ENCODE measurements around the gene SLC2A4RG.

SLC2A4RG gene

GRCh38 chr20:63701329-63702035, 38.1 kb upstream of the SLC2A4RG start:
- Histone ChIP-seq H3K36me3 (ENCODE audit: insufficient read depth, low read length) (peaks cover 23% of the 10 kb centered on the region), H3K4me3 (ENCODE audit: low read depth in 1 of 2, low read length in 2 of 2) (no peak overlapping the region), H3K9ac (ENCODE audit: low read length) (no peak overlapping the region), H3K27ac (ENCODE audit: low read depth, low read length) (no peak overlapping the region), H3K4me1 (ENCODE audit: insufficient read depth, low read length) (peaks cover 7% of the 10 kb centered on the region), H3K27me3 (ENCODE audit: control insufficient read depth in 1 of 2, insufficient read depth in 2 of 2, low read length in 2 of 2) (no peaks in the 10 kb centered on the region), H3K9me3 (ENCODE audit: low read length) (no peaks in the 10 kb centered on the region)

GRCh38 chr20:63702036-63702665, 37.4 kb upstream of the SLC2A4RG start:
- no peaks in the 10 kb centered on the region for H3K27me3 ChIP-seq (ENCODE audit: control insufficient read depth in 1 of 2, insufficient read depth in 2 of 2, low read length in 2 of 2)
- H3K4me3 ChIP-seq (ENCODE audit: low read depth in 1 of 2, low read length in 2 of 2) = no peak overlapping the region
- H3K4me1 ChIP-seq (ENCODE audit: insufficient read depth, low read length) = peaks cover 13% of the 10 kb centered on the region
- H3K36me3 ChIP-seq (ENCODE audit: insufficient read depth, low read length) = peaks cover 24% of the 10 kb centered on the region
- no peaks in the 10 kb centered on the region for H3K9me3 ChIP-seq (ENCODE audit: low read length)
- no peak overlapping the region for H3K27ac ChIP-seq (ENCODE audit: low read depth, low read length)
- H3K9ac ChIP-seq (ENCODE audit: low read length) = no peak overlapping the region

- Histone ChIP-seq H3K4me3 (ENCODE audit: low read depth in 1 of 2, low read length in 2 of 2) (no peak overlapping the region), H3K9ac (ENCODE audit: low read length) (no peak overlapping the region), H3K4me1 (ENCODE audit: insufficient read depth, low read length) (peaks cover 13% of the 10 kb centered on the region), H3K9me3 (ENCODE audit: low read length) (no peaks in the 10 kb centered on the region), H3K27me3 (ENCODE audit: control insufficient read depth in 1 of 2, insufficient read depth in 2 of 2, low read length in 2 of 2) (no peaks in the 10 kb centered on the region), H3K36me3 (ENCODE audit: insufficient read depth, low read length) (peaks cover 24% of the 10 kb centered on the region), H3K27ac (ENCODE audit: low read depth, low read length) (no peak overlapping the region)
These were observed 36.7 kb upstream of the SLC2A4RG start for GRCh38 chr20:63702751-63703470.

GRCh38 chr20:63703471-63703975, 36.1 kb upstream of the SLC2A4RG start:
- H3K4me3 ChIP-seq (ENCODE audit: low read depth in 1 of 2, low read length in 2 of 2) = no peak overlapping the region
- H3K4me1 ChIP-seq (ENCODE audit: insufficient read depth, low read length) = peaks cover 14% of the 10 kb centered on the region
- no peaks in the 10 kb centered on the region for H3K27me3 ChIP-seq (ENCODE audit: control insufficient read depth in 1 of 2, insufficient read depth in 2 of 2, low read length in 2 of 2)
- peaks cover 24% of the 10 kb centered on the region for H3K36me3 ChIP-seq (ENCODE audit: insufficient read depth, low read length)
- no peaks in the 10 kb centered on the region for H3K9me3 ChIP-seq (ENCODE audit: low read length)
- no peak overlapping the region for H3K9ac ChIP-seq (ENCODE audit: low read length)
- H3K27ac ChIP-seq (ENCODE audit: low read depth, low read length) = no peak overlapping the region

- no peak overlapping the region for H3K9ac ChIP-seq (ENCODE audit: low read length)
- H3K9me3 ChIP-seq (ENCODE audit: low read length) = no peaks in the 10 kb centered on the region
- no peaks in the 10 kb centered on the region for H3K27me3 ChIP-seq (ENCODE audit: control insufficient read depth in 1 of 2, insufficient read depth in 2 of 2, low read length in 2 of 2)
- H3K36me3 ChIP-seq (ENCODE audit: insufficient read depth, low read length) = peaks cover 31% of the 10 kb centered on the region
- H3K4me3 ChIP-seq (ENCODE audit: low read depth in 1 of 2, low read length in 2 of 2) = no peak overlapping the region
- no peak overlapping the region for H3K27ac ChIP-seq (ENCODE audit: low read depth, low read length)
- H3K4me1 ChIP-seq (ENCODE audit: insufficient read depth, low read length) = peaks cover 20% of the 10 kb centered on the region
These were observed 35.4 kb upstream of the SLC2A4RG start for GRCh38 chr20:63703976-63704748.

- H3K27me3 ChIP-seq (ENCODE audit: control insufficient read depth in 1 of 2, insufficient read depth in 2 of 2, low read length in 2 of 2) = no peaks in the 10 kb centered on the region
- H3K4me1 ChIP-seq (ENCODE audit: insufficient read depth, low read length) = peaks cover 23% of the 10 kb centered on the region
- H3K9ac ChIP-seq (ENCODE audit: low read length) = no peak overlapping the region
- H3K36me3 ChIP-seq (ENCODE audit: insufficient read depth, low read length) = peaks cover 33% of the 10 kb centered on the region
- H3K27ac ChIP-seq (ENCODE audit: low read depth, low read length) = no peak overlapping the region
- H3K9me3 ChIP-seq (ENCODE audit: low read length) = no peaks in the 10 kb centered on the region
- H3K4me3 ChIP-seq (ENCODE audit: low read depth in 1 of 2, low read length in 2 of 2) = no peak overlapping the region
These were observed 34.8 kb upstream of the SLC2A4RG start for GRCh38 chr20:63704749-63705117.

GRCh38 chr20:63705232-63706026, 34.1 kb upstream of the SLC2A4RG start:
- Histone ChIP-seq H3K27me3 (ENCODE audit: control insufficient read depth in 1 of 2, insufficient read depth in 2 of 2, low read length in 2 of 2) (no peaks in the 10 kb centered on the region), H3K27ac (ENCODE audit: low read depth, low read length) (no peak overlapping the region), H3K4me3 (ENCODE audit: low read depth in 1 of 2, low read length in 2 of 2) (no peak overlapping the region), H3K9ac (ENCODE audit: low read length) (peak overlapping the region; percentile 57), H3K4me1 (ENCODE audit: insufficient read depth, low read length) (peaks cover 23% of the 10 kb centered on the region), H3K36me3 (ENCODE audit: insufficient read depth, low read length) (peaks cover 33% of the 10 kb centered on the region), H3K9me3 (ENCODE audit: low read length) (no peaks in the 10 kb centered on the region)

- Histone ChIP-seq H3K9ac (ENCODE audit: low read length) (peak overlapping the region; percentile 57), H3K4me3 (ENCODE audit: low read depth in 1 of 2, low read length in 2 of 2) (peak overlapping the region; percentile 71 to 78), H3K27ac (ENCODE audit: low read depth, low read length) (no peak overlapping the region), H3K36me3 (ENCODE audit: insufficient read depth, low read length) (peaks cover 33% of the 10 kb centered on the region), H3K4me1 (ENCODE audit: insufficient read depth, low read length) (peaks cover 26% of the 10 kb centered on the region), H3K9me3 (ENCODE audit: low read length) (no peaks in the 10 kb centered on the region), H3K27me3 (ENCODE audit: control insufficient read depth in 1 of 2, insufficient read depth in 2 of 2, low read length in 2 of 2) (no peaks in the 10 kb centered on the region)
These were observed 33.4 kb upstream of the SLC2A4RG start for GRCh38 chr20:63706027-63706695.

GRCh38 chr20:63706852-63707557, 32.6 kb upstream of the SLC2A4RG start:
- no peaks in the 10 kb centered on the region for H3K9me3 ChIP-seq (ENCODE audit: low read length)
- no peaks in the 10 kb centered on the region for H3K27me3 ChIP-seq (ENCODE audit: control insufficient read depth in 1 of 2, insufficient read depth in 2 of 2, low read length in 2 of 2)
- peak overlapping the region; percentile 57 for H3K9ac ChIP-seq (ENCODE audit: low read length)
- peak overlapping the region; percentile 83 for H3K27ac ChIP-seq (ENCODE audit: low read depth, low read length)
- peak overlapping the region; percentile 71 to 78 for H3K4me3 ChIP-seq (ENCODE audit: low read depth in 1 of 2, low read length in 2 of 2)
- H3K4me1 ChIP-seq (ENCODE audit: insufficient read depth, low read length) = peaks cover 26% of the 10 kb centered on the region
- peaks cover 36% of the 10 kb centered on the region for H3K36me3 ChIP-seq (ENCODE audit: insufficient read depth, low read length)

Measured in muscle layer of colon (tissue), 2 donors.